ENCODE data around the gene PDE3B.

- TF ChIP-seq CTCF (IDR thresholded peaks at IDR 0.05) (no peak), POLR2A (IDR thresholded peaks at IDR 0.05) (no peak)
Measured at GRCh38 chr11:14673421-14673820, 29.8 kb downstream of the PDE3B start.
